Esophagus squamous epithelium (tissue), 4 donors: ENCODE results near the gene RYR1.
"Not testable (repeated sequence)": the region's sequence is repeated elsewhere in the genome, so short reads cannot be mapped to it uniquely, and the experiment has no call there.

Source experiments
- POLR2A ChIP-seq, 4 donors: fragments of 450-650 bp; IDR thresholded peaks; one replicate each; pipeline ENCODE4 v1.6.1; 2017; ENCODE audit warnings: antibody characterized with exemption in 4 of 4, mild to moderate bottlenecking in 4 of 4, moderate library complexity in 3 of 4
- TF ChIP-seq, protein P1 (sequence below), 6 experiments: fragments of 450-650 bp in 4 of 6; fragments of 200-600 bp in 2 of 6; sonication (generic) in 2 of 6; IDR thresholded peaks; one replicate each; pipeline ENCODE4 v1.5.1; 2016 to 2019; ENCODE audit warnings: antibody characterized with exemption in 6 of 6, mild to moderate bottlenecking in 4 of 6, moderate library complexity in 4 of 6

DNA sequence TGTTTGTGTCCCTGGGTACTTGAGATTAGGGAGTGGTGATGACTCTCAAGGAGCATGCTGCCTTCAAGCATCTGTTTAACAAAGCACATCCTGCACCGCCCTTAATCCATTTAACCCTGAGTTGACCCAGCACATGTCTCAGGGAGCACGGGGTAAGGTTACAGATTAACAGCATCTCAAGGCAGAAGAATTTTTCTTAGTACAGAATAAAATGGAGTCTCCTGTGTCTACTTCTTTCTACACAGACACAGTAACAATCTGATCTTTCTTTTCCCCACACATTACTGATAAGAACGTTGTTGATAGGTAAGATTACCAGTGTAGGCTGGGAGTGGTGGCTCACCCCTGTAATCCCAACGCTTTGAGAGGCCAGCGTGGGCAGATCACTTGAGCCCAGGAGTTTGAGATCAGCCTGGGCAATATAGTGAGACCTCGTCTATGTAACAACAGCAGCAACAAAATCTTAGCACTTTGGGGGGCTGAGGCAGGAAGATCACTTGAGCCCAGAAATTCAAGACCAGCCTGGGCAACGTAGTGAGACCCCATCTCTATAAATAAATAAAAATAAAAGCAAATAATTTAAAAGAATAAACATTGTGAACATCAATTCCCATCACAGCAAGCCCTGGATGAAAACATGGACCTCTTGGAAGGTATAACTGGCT is 198.5 kb downstream of the RYR1 start:
- TF ChIP-seq POLR2A (IDR thresholded peaks at IDR 0.05), result not testable (repeated sequence)
- TF ChIP-seq, protein P1, sequence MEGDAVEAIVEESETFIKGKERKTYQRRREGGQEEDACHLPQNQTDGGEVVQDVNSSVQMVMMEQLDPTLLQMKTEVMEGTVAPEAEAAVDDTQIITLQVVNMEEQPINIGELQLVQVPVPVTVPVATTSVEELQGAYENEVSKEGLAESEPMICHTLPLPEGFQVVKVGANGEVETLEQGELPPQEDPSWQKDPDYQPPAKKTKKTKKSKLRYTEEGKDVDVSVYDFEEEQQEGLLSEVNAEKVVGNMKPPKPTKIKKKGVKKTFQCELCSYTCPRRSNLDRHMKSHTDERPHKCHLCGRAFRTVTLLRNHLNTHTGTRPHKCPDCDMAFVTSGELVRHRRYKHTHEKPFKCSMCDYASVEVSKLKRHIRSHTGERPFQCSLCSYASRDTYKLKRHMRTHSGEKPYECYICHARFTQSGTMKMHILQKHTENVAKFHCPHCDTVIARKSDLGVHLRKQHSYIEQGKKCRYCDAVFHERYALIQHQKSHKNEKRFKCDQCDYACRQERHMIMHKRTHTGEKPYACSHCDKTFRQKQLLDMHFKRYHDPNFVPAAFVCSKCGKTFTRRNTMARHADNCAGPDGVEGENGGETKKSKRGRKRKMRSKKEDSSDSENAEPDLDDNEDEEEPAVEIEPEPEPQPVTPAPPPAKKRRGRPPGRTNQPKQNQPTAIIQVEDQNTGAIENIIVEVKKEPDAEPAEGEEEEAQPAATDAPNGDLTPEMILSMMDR (IDR thresholded peaks at IDR 0.05), result not testable (repeated sequence)
